ENCODE data around the gene ZNF764. TPM values are rescaled to one million over a fixed set of nuclear protein-coding genes. Genes with fewer than 3 reads are reported as not detected.
A peak's percentile ranks its signal among the peaks of the same experiment; 100 is the strongest.

Gene ZNF764
- total RNA-seq, 2 donors from 2014 or later: 8.3 to 23.7 TPM

- ATAC-seq: no peak
- Histone ChIP-seq H3K27me3 (no peaks in the 10 kb centered on the region), H3K4me1 (peaks cover 24% of the 10 kb centered on the region), H3K36me3 (replicated peaks in 1 of 2; ENCODE audit: insufficient read depth in 1 of 2, low read depth in 2 of 2) (no peaks in the 10 kb centered on the region), H3K4me3 (peak overlapping the region in 1 of 2 donors; percentile 11), H3K27ac (peak overlapping the region in 2 of 4 donors; percentile 56 to 61), H3K9me3 (no peaks in the 10 kb centered on the region)
- 17 to 35% methylated on average over 13 to 44 of the region's 46 CpGs for WGBS, 2 donors
- intact Hi-C loops (cut with DNase I): no loop called here
- peak in 3 of 4 donors; percentile 20 to 36 (median 30) for DNase-seq
- TF ChIP-seq, protein P1, sequence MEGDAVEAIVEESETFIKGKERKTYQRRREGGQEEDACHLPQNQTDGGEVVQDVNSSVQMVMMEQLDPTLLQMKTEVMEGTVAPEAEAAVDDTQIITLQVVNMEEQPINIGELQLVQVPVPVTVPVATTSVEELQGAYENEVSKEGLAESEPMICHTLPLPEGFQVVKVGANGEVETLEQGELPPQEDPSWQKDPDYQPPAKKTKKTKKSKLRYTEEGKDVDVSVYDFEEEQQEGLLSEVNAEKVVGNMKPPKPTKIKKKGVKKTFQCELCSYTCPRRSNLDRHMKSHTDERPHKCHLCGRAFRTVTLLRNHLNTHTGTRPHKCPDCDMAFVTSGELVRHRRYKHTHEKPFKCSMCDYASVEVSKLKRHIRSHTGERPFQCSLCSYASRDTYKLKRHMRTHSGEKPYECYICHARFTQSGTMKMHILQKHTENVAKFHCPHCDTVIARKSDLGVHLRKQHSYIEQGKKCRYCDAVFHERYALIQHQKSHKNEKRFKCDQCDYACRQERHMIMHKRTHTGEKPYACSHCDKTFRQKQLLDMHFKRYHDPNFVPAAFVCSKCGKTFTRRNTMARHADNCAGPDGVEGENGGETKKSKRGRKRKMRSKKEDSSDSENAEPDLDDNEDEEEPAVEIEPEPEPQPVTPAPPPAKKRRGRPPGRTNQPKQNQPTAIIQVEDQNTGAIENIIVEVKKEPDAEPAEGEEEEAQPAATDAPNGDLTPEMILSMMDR (IDR thresholded peaks at IDR 0.05): no peak
- peak in 1 of 3 donors; percentile 18 for TF ChIP-seq POLR2A (IDR thresholded peaks at IDR 0.05)
Measured at GRCh38 chr16:30561089-30561816, 3.1 kb upstream of the ZNF764 start.

DNA sequence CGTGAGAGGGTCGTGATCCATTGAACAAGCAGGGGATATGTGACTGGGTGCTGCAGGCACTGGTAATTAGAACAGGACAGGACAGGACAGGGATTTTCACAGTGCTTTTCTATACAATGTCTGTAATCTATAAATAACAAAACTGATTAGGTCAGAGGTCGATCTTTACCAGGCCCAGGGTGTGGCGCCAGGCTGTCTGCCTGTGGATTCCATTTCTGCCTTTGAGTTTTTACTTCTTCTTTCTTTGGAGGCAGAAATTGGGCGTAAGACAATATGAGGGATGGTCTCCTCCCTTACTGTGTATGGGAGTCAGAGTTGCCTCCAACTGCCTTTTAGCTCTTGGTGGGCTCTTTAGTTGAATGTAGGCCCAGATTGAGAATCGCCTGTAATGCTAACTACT lies 1.5 kb upstream of the ZNF764 start:
- WGBS, 2 donors: 85 to 94% methylated on average over 6 of the region's 6 CpGs
- H3K27me3 ChIP-seq: no peaks in the 10 kb centered on the region
- peaks cover 0 to 2% of the 10 kb centered on the region in 2 donors for H3K36me3 ChIP-seq (replicated peaks in 1 of 2; ENCODE audit: insufficient read depth in 1 of 2, low read depth in 2 of 2)
- H3K4me1 ChIP-seq: peaks cover 29% of the 10 kb centered on the region
- TF ChIP-seq, protein P1 (IDR thresholded peaks at IDR 0.05): no peak
- no peak for TF ChIP-seq POLR2A (IDR thresholded peaks at IDR 0.05)
- DNase-seq (no peak), ATAC-seq (no peak)
- no peaks in the 10 kb centered on the region for H3K9me3 ChIP-seq
- H3K27ac ChIP-seq: no peak overlapping the region
- intact Hi-C loops (cut with DNase I): no loop called here
- no peak overlapping the region for H3K4me3 ChIP-seq

DNA sequence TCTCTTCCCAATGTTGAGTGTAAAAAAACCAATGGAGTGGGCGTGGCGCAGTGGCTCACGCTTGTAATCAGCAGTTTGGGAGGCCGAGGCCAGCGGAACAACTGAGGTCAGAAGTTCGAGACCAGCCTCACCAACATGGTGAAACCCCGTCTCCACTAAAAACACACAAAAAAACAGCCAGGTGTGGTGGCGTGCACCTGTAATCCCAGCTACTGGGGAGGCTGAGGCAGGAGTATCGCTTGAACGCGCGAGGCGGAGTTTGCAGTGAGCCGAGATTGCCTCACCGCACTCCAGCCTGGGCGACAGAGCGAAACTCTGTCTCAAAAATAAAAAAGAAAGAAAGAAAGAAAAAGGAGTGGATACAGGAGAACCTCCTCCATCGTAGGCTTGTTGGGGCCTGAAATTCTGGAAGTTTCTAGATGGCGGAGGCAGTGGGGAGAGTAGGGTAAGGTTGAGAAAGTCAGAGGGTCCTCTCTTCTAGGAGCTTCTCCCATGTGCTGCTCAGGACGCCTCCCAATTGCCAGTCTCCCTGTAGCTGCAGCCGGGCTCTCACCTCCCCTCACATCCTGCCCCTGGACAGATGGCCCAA lies 709 bp upstream of the ZNF764 start:
- Histone ChIP-seq H3K4me3 (no peak overlapping the region), H3K36me3 (replicated peaks in 1 of 2; ENCODE audit: insufficient read depth in 1 of 2, low read depth in 2 of 2) (peaks cover 0 to 2% of the 10 kb centered on the region in 2 donors), H3K4me1 (peaks cover 29% of the 10 kb centered on the region), H3K27ac (peak overlapping the region; percentile 92 to 98 (median 96)), H3K27me3 (no peaks in the 10 kb centered on the region), H3K9me3 (no peaks in the 10 kb centered on the region)
- DNase-seq (no peak), ATAC-seq (no peak)
- TF ChIP-seq POLR2A (IDR thresholded peaks at IDR 0.05): no peak
- TF ChIP-seq, protein P1 (IDR thresholded peaks at IDR 0.05): peak in 1 of 7 experiments; percentile 2
- intact Hi-C loops (cut with DNase I): no loop called here
- 73 to 82% methylated on average over 21 of the region's 21 CpGs for WGBS, 2 donors

GRCh38 chr16:30557707-30557956 lies 542 bp downstream of the ZNF764 start:
- TF ChIP-seq POLR2A (IDR thresholded peaks at IDR 0.05): no peak
- ATAC-seq (no peak), DNase-seq (no peak)
- H3K27ac ChIP-seq: peak overlapping the region; percentile 92 to 98 (median 96)
- H3K36me3 ChIP-seq (replicated peaks in 1 of 2; ENCODE audit: insufficient read depth in 1 of 2, low read depth in 2 of 2): peaks cover 0 to 2% of the 10 kb centered on the region in 2 donors
- 0% methylated on average over 17 of the region's 17 CpGs; no CpG with 5 or more reads in 1 of the 2 donors for WGBS, 2 donors
- H3K9me3 ChIP-seq: no peaks in the 10 kb centered on the region
- peaks cover 29% of the 10 kb centered on the region for H3K4me1 ChIP-seq
- H3K27me3 ChIP-seq: no peaks in the 10 kb centered on the region
- intact Hi-C loops (cut with DNase I): no loop called here
- peak overlapping the region; percentile 71 to 78 for H3K4me3 ChIP-seq

GRCh38 chr16:30556125-30556473 lies 2.1 kb downstream of the ZNF764 start:
- intact Hi-C loops (cut with DNase I): no loop called here

More at GRCh38 chr16:30556125-30556473, 2.1 kb downstream of the ZNF764 start:
- 65 to 77% methylated on average over 10 of the region's 10 CpGs for WGBS, 2 donors
- DNase-seq (no peak), ATAC-seq (no peak)
- Histone ChIP-seq H3K9me3 (no peaks in the 10 kb centered on the region), H3K36me3 (replicated peaks in 1 of 2; ENCODE audit: insufficient read depth in 1 of 2, low read depth in 2 of 2) (peaks cover 0 to 2% of the 10 kb centered on the region in 2 donors), H3K27ac (no peak overlapping the region), H3K4me1 (peaks cover 25% of the 10 kb centered on the region), H3K4me3 (no peak overlapping the region), H3K27me3 (no peaks in the 10 kb centered on the region)
- TF ChIP-seq, protein P1 (IDR thresholded peaks at IDR 0.05): no peak
- TF ChIP-seq POLR2A (IDR thresholded peaks at IDR 0.05): no peak
